ENCODE measurements around the gene KANK4. TPM values are rescaled to one million over a fixed set of nuclear protein-coding genes. Genes with fewer than 3 reads are reported as not detected.

Gene KANK4
- total RNA-seq, 2 experiments from 2014 or later: not detected

GRCh38 chr1:62288662-62289061 is 30.6 kb downstream of the KANK4 start:
- Mint-ChIP-seq H3K4me1 (ENCODE audit: low read depth) (no peaks in the 10 kb centered on the region), H3K27me3 (ENCODE audit: low read depth) (peaks cover 7% of the 10 kb centered on the region)
- CTCF ChIA-PET: no interaction called here

GRCh38 chr1:62288224-62288623 is 31.0 kb downstream of the KANK4 start:
- H3K9me3 Mint-ChIP-seq (ENCODE audit: insufficient read depth): no peaks in the 10 kb centered on the region
- ChIA-PET POLR2A (no interaction called here), CTCF (no interaction called here)
- no peaks in the 10 kb centered on the region for H3K36me3 Mint-ChIP-seq (ENCODE audit: low read depth)
- ATAC-seq (no peak), DNase-seq (no peak)
- H3K27me3 Mint-ChIP-seq (ENCODE audit: low read depth): peaks cover 7% of the 10 kb centered on the region
- no peak overlapping the region for H3K27ac Mint-ChIP-seq
- H3K4me1 Mint-ChIP-seq (ENCODE audit: low read depth): no peaks in the 10 kb centered on the region
- H3K4me3 Mint-ChIP-seq: no peak overlapping the region

More at GRCh38 chr1:62288662-62289061, 30.6 kb downstream of the KANK4 start:
- no peak overlapping the region for H3K27ac Mint-ChIP-seq
- no peak for DNase-seq
- no peaks in the 10 kb centered on the region for H3K9me3 Mint-ChIP-seq (ENCODE audit: insufficient read depth)
- H3K36me3 Mint-ChIP-seq (ENCODE audit: low read depth): no peaks in the 10 kb centered on the region
- no peak overlapping the region for H3K4me3 Mint-ChIP-seq
- no peak for ATAC-seq
- POLR2A ChIA-PET: no interaction called here

DNA sequence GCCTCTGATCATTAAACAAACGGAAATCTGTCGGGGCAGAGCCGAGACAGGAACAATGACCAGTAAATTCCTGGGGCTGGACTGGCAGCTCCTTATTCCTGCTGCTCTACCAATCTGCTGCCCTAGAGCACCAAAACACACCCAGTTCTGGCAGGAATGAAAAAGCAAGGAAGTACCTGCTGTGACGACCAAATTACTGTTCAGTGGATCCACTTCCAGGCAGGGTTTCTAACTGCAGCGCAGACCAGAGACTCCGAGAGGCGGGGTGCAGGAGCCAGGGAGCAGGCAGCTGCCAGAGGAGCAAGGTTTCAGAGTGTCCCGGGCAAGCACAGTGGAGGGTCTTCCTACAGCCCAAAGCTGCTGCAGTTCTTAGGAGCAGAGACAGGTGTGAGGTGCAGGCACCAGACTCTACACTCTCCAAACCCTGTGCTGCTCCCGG is 32.4 kb downstream of the KANK4 start:
- H3K4me3 Mint-ChIP-seq: no peak overlapping the region
- DNase-seq (no peak), ATAC-seq (no peak)
- no peaks in the 10 kb centered on the region for H3K9me3 Mint-ChIP-seq (ENCODE audit: insufficient read depth)
- no peaks in the 10 kb centered on the region for H3K36me3 Mint-ChIP-seq (ENCODE audit: low read depth)
- peaks cover 9% of the 10 kb centered on the region for H3K27me3 Mint-ChIP-seq (ENCODE audit: low read depth)
- ChIA-PET CTCF (no interaction called here), POLR2A (no interaction called here)
- H3K4me1 Mint-ChIP-seq (ENCODE audit: low read depth): no peaks in the 10 kb centered on the region
- no peak overlapping the region for H3K27ac Mint-ChIP-seq

DNA sequence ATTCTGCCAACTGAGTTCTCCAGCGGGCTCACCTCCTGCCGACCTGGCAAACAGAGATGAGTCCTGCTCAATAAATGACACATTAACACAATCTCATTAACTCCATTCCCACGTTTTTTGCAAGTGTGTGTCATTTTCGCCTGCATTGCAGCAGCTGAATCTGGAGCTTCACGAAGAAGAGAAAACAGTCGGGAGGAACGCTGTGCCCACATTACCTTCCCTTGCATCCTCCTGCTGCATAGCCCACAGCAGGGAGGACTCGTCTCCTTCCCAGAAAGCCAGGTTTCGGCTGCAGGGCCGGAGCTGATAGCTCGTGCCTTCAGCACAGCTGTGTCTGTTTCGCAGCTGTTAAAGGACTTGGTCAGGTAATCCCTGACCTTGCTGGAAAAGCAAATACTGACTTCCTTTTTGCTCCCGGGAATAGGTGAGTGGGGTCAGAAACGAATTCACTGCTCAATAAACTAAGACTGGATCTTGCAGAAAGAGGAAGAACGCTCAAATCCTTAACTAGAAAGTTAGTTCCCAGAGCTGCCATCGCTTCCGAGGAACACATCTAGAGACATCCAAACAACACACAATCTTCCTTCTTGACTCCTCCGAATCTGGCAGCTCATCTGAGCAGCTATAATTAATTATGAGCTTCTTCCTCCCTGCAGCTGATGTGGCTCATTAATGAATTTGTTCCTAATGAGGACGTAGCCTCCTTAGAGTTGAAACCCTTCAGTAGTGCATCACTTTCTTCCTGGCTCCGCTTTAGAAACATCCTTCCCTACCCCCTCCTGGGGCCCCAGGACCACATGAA is 33.0 kb downstream of the KANK4 start:
- ChIA-PET POLR2A (no interaction called here), CTCF (no interaction called here)
- Mint-ChIP-seq H3K4me1 (ENCODE audit: low read depth) (no peaks in the 10 kb centered on the region), H3K27ac (no peak overlapping the region), H3K36me3 (ENCODE audit: low read depth) (no peaks in the 10 kb centered on the region), H3K27me3 (ENCODE audit: low read depth) (peaks cover 9% of the 10 kb centered on the region), H3K9me3 (ENCODE audit: insufficient read depth) (no peaks in the 10 kb centered on the region), H3K4me3 (no peak overlapping the region)
- DNase-seq: no peak
- no peak for ATAC-seq

- DNase-seq (no peak), ATAC-seq (no peak)
- Mint-ChIP-seq H3K4me1 (ENCODE audit: low read depth) (no peaks in the 10 kb centered on the region), H3K36me3 (ENCODE audit: low read depth) (no peaks in the 10 kb centered on the region), H3K4me3 (no peak overlapping the region), H3K27me3 (ENCODE audit: low read depth) (peaks cover 9% of the 10 kb centered on the region), H3K9me3 (ENCODE audit: insufficient read depth) (no peaks in the 10 kb centered on the region), H3K27ac (no peak overlapping the region)
- CTCF ChIA-PET: no interaction called here
- POLR2A ChIA-PET: no interaction called here
These were observed 33.8 kb downstream of the KANK4 start for GRCh38 chr1:62285440-62285839.

DNA sequence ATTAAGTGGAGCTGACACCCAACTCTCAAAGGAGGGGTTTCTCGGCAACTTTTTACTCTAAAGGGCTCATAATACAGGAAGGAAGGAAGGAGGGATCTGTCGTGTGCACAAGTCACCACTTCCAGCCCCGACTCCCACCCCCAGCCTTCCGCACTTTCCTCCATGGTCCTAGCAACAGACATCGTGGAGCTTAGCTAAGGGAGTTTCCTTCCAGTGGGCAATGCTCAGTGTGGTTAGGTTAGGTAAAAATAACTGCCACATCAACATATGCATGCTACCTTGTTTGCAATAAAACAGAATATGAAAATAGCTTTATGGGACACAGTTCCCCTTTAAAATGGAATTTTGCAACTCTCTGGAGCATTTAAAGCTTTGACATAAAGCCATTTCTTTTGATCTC is 35.2 kb downstream of the KANK4 start:
- ATAC-seq (no peak), DNase-seq (no peak)
- ChIA-PET CTCF (no interaction called here), POLR2A (no interaction called here)
- no peaks in the 10 kb centered on the region for H3K9me3 Mint-ChIP-seq (ENCODE audit: insufficient read depth)
- H3K27ac Mint-ChIP-seq: no peak overlapping the region
- H3K27me3 Mint-ChIP-seq (ENCODE audit: low read depth): peaks cover 9% of the 10 kb centered on the region
- no peaks in the 10 kb centered on the region for H3K4me1 Mint-ChIP-seq (ENCODE audit: low read depth)
- H3K4me3 Mint-ChIP-seq: no peak overlapping the region
- no peaks in the 10 kb centered on the region for H3K36me3 Mint-ChIP-seq (ENCODE audit: low read depth)

DNA sequence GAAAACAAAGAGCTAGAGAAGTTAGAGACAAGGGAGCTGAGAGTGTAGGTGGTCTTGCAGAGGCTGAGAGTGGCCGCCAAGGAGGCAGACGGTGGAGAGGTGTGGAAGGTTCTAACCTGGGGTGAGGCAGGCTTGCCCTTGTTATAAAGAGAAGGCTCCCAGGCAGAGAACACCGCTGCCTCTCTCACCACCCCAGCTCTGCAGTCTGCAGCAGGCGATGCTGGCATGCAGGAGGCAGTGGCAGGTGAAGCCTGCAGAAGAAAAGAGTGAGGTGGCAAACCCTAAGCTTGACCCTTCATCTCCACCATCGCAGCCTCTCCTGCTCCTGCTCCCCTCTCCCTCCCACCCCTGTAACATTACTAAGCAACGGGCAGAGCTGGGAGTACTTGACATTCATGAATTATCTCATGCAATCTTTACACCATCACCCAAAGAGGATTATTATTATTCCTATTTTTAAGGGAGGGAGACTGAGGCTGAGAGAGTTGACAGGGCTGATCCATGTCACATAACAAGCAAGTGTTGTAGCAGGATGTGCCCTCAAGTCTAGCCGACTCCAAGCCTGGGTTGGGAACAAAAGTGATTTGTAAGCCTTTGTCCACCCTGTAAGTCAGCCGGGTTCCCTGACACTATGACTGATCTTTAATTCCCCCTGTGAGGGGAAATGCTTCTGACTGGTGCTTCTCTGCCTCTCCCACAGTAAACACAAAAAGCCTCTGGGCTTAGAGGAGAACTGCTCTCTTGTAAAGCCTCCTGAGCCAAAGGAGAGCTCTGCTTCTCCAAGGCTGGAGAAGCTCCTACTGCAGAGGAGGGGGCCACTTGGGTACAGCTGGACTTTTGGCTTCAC is 36.1 kb downstream of the KANK4 start:
- POLR2A ChIA-PET: no interaction called here
- Mint-ChIP-seq H3K27me3 (ENCODE audit: low read depth) (peaks cover 9% of the 10 kb centered on the region), H3K4me3 (no peak overlapping the region), H3K36me3 (ENCODE audit: low read depth) (no peaks in the 10 kb centered on the region), H3K9me3 (ENCODE audit: insufficient read depth) (no peaks in the 10 kb centered on the region), H3K27ac (no peak overlapping the region), H3K4me1 (ENCODE audit: low read depth) (no peaks in the 10 kb centered on the region)
- ATAC-seq (no peak), DNase-seq (no peak)
- CTCF ChIA-PET: no interaction called here

DNA sequence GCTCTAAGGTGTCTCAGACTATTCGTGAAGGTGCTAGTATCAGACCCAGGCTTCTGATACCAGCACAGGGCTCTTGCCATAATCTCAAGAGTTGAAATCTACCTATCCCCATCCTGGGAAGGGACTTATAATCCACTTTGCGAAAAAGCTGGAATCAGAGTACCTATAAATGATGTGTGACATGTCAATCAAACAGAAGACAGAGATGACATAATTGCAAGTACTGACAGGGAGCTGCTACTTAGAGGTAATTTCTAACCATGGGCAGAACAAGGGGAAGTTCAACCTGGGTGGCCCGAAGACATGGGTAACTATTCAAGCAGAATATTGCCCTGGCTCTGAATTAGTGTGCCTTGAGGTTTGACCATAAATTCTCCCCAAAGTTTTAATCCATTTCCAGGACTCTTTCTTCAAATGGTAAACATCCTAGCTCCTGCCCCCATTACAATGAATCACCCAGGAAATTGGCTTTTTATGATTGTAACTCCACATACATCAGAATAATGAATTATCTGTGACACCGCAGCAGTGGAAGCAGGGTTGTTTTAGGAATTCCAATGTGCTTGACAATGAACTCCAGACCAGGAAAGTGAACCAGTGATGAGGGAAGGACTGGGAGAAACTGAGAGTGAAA is 37.2 kb downstream of the KANK4 start:
- ChIA-PET CTCF (interaction anchor here (1.6 kb wide), 1 partner anchor 8 kb away, joined by 3 read pairs; no protein-coding TSS in a partner anchor), POLR2A (no interaction called here)
- no peak overlapping the region for H3K27ac Mint-ChIP-seq
- no peak for ATAC-seq
- H3K4me1 Mint-ChIP-seq (ENCODE audit: low read depth): no peaks in the 10 kb centered on the region
- no peaks in the 10 kb centered on the region for H3K36me3 Mint-ChIP-seq (ENCODE audit: low read depth)
- DNase-seq: no peak
- H3K4me3 Mint-ChIP-seq: no peak overlapping the region
- peaks cover 9% of the 10 kb centered on the region for H3K27me3 Mint-ChIP-seq (ENCODE audit: low read depth)
- no peaks in the 10 kb centered on the region for H3K9me3 Mint-ChIP-seq (ENCODE audit: insufficient read depth)

DNA sequence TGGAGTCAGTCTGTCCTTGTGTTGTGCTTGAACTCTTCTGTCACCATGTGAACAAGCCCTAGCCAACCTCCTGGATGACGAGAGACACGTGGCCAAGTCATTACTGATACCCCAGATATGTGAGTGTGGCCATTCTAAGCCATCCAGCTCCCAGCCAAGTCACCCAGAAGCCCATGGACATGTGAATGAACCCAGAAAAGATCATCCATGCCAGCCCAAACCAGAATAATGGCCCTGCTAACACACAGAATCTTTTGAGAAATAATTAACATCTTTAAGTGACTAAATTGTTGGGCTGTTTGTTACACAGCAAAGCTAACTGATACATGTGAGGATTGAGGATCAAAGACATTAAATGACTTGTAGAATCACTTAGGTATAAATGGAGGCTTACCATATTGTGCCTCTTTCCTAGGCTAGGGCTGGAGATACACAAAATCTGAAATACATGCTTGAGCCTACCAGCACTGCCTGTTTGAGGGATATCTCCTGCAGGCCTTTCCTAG is 38.2 kb downstream of the KANK4 start:
- Mint-ChIP-seq H3K27ac (no peak overlapping the region), H3K9me3 (ENCODE audit: insufficient read depth) (no peaks in the 10 kb centered on the region), H3K27me3 (ENCODE audit: low read depth) (peaks cover 4% of the 10 kb centered on the region), H3K4me1 (ENCODE audit: low read depth) (no peaks in the 10 kb centered on the region), H3K4me3 (no peak overlapping the region), H3K36me3 (ENCODE audit: low read depth) (no peaks in the 10 kb centered on the region)
- ChIA-PET CTCF (interaction anchor here (1.6 kb wide), 1 partner anchor 9 kb away, joined by 3 read pairs; no protein-coding TSS in a partner anchor), POLR2A (interaction anchor here (0.5 kb wide), 1 partner anchor 159 kb away, joined by 3 read pairs; no protein-coding TSS in a partner anchor)
- DNase-seq (no peak), ATAC-seq (no peak)

DNA sequence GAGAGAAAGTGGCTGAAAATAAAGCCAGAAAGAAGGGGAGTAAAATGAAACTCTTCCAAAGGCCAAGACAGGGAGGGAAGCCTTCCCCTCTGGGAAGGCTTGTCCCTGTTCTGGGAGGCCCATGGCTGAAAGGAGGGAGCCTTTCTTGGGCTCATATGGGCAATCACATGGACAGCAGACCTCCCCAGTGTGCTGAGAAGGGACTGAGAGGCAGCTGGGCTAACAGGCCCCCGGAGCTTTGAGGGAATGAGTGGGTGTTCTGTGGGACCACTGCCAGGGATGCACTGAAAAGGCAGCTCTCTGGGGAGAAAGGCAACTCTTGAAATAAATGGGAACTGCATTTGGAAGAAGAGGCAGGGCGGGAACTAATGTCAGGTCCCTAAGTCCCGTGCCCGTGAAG is 39.1 kb downstream of the KANK4 start:
- ATAC-seq (no peak), DNase-seq (no peak)
- ChIA-PET CTCF (no interaction called here), POLR2A (no interaction called here)
- no peak overlapping the region for H3K4me3 Mint-ChIP-seq
- no peaks in the 10 kb centered on the region for H3K9me3 Mint-ChIP-seq (ENCODE audit: insufficient read depth)
- no peak overlapping the region for H3K27ac Mint-ChIP-seq
- peaks cover 2% of the 10 kb centered on the region for H3K27me3 Mint-ChIP-seq (ENCODE audit: low read depth)
- H3K36me3 Mint-ChIP-seq (ENCODE audit: low read depth): no peaks in the 10 kb centered on the region
- H3K4me1 Mint-ChIP-seq (ENCODE audit: low read depth): no peaks in the 10 kb centered on the region

GRCh38 chr1:62276791-62277190 is 42.4 kb downstream of the KANK4 start:
- Mint-ChIP-seq H3K4me1 (ENCODE audit: low read depth) (peaks cover 8% of the 10 kb centered on the region), H3K36me3 (ENCODE audit: low read depth) (peaks cover 2% of the 10 kb centered on the region), H3K4me3 (no peak overlapping the region), H3K27ac (no peak overlapping the region), H3K9me3 (ENCODE audit: insufficient read depth) (no peaks in the 10 kb centered on the region), H3K27me3 (ENCODE audit: low read depth) (no peaks in the 10 kb centered on the region)
- POLR2A ChIA-PET: no interaction called here
- ATAC-seq (no peak), DNase-seq (no peak)
- CTCF ChIA-PET: no interaction called here
